Brain pericyte (primary cell): ENCODE results near the gene TM7SF2.
A peak's percentile ranks its signal among the peaks of the same experiment; 100 is the strongest.

Source experiments
- DNase-seq: peaks from one replicate; pipeline ENCODE4 v3.0.0-alpha.2; 2012; ENCODE audit warnings: low read depth, low spot score

Gene TM7SF2

DNA sequence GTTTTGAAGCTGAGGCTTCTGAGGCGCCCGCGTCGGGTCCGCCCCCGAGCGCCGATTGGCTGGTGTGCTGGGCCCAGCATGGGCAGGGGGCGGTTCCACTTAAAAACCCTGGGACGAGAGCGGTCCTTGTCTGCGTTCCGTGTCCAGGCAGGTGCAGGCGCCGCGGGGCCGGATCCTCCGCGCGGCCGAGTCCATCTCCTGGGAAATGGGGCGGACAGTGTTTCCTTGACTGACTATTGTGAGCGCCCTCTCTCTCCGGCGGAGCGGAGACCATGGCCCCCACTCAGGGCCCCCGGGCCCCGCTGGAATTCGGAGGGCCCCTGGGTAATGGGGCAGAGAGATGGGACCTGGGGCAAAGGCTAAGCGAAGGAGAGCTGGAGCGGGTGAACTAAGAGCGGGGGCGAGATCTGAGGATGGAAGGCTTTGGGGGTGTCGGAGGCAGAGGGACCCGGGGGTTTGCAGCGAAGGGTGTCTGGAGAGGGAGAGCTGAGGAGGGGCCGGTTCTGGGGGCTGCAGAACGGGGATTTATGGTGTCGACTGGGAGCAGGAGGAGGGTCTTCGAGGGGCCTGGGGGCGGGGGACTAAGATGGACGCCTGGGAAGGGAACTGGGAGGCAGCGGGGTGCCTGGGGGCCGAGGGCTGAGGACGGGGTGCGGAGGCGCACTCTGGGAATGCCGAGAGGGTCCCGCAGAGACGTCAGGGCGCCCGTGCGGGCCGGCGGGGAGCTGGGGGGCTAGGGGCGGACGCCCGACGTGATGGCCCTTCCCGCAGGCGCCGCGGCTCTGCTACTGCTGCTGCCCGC, at the start of gene TM7SF2:
Gene TM7SF2, plus strand, starts transcription at position 129 of the 802 bp plus-strand sequence. Its CDS starts 144 bp downstream, at position 273.
- DNase-seq, result peak; percentile 56

DNA sequence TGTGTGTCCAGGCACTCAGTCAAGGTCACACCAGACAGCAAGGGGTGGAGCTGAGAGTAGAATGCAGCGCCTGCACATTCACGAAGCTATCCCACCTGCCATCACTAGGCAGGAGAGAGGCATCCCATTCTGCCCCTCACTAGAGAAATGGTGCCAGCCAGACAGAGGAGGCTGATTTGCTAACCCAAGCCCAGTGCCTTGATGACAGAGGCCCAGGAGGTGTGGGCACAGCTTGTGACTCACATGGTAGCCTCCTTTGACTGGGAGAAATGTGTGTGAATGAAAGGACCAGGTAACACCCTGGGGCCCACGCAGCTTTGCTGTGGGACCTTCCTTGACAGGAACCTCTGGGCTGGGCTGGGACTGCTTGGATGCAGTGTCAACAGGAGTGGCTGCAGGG, 48.1 kb upstream of the TM7SF2 start:
- no peak for DNase-seq

DNA sequence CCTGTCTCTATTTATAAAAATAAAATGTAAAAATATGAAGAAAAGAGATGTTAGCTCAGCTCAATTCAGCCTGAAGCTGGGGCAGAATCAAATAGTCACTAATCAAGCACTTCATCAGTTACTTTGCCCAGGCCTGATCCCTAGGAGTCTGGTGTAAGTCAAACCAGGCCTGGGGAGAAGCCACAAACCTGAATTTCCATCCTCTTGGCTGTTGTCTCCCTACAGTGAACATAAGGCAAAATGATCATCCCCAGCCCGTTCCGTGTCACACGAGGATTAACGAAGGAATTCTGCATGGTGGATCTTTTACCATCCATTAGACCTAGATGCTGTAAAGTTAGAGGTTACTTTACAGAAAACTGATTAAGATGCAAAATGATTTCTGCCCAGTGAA, 46.8 kb upstream of the TM7SF2 start:
- no peak for DNase-seq

DNA sequence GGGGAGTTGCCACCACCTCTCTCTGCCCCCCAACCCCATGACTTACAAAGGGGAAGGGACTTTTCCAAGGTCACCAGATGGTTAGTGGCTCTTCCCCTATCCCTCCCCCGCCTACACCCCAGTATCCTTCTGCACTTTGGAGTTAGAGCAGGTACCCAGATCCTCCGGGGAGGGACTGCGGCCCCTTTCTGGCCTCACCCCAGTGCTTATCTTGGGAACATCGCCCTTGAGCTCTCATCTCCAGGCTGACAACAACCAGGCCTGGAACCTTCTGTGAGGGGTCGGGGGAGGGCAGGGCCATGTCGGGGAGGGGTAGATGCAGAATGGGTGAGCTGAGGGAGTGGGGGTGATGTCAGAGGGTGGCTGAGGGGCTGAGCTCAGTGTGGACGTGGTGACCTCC, 45.8 kb upstream of the TM7SF2 start:
- no peak for DNase-seq

DNA sequence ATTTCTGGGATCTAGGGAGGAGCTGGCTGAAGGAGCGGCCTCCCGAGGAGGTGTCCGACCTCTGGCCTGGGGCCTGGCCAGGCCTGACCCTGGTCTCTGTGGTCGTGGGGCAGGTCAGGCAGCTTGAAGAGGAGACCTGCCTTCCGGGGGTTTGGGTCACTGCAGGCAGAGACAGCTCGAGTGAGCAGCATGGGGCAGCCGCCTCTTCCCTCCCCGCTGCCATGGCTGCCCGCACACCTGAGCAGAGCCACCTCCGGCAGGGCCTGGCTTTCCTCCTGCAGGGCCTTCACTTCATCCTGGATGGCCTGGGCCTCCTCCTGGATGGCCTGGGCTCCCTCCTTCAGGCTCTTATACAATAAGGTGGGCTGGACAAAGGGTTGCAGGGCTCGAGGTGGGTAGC, 45.4 kb upstream of the TM7SF2 start:
- DNase-seq, result no peak

DNA sequence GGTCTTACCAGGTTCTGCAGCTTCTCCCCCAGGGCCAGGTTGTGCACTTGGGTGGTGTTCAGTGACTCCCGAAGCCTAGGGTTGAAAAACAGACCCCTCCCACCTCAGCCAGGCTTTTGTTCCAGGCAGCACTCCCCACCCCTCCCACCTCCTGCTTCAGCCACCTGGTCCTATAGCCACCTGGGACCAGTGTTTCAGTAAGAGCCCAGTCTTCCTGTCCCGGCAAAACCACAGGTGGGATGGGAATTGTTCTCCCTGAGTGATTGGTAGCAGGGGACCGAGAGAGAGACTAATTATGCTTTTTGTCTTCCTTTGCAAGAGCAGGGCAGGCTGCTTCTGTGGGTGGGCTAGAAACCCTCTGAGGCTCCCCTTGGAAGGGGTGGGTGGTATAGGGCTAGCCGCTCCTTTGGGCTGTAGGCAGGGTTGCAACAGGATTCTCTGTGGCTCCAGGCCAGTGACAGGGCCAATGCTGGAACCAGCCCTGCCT, 44.8 kb upstream of the TM7SF2 start:
- no peak for DNase-seq

DNA sequence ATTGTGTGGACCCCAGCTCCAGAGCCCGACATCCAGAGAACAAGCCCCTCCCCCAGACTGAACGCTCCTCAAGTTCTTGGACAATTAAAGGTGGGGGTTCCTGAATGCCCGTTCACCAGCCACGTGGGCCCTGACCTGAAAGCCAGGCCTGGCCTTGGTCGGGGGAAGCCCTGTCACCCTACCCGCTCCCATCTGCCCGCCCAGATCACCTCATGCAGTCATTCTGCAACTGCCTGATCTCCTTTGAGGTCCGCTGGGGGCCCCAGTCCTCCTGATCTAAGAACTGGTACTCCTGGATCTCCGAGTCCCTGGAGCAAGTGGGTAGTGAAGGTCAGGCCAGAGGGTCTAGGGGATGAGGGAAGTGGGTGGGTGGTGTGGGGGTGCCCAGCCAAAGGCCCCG, 44.2 kb upstream of the TM7SF2 start:
- no peak for DNase-seq

DNA sequence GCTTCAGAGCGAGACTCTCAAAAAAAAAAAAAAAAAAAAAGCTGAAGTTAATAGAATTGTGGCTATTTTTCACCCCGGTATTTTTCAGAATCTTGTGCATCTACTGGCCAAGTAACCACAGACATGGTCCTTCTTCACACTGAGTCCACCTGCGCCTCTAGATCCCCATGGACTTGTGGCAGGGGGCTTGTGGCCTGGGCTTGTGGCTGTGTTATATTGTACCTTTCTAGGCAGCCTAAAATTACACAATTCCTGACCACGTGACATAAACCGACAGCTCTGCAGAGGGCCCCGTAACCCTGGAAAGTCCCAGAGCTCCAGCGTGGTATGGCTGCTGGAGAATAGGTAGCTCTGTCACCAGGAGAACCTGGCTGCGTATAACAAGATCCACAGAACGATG, 42.5 kb upstream of the TM7SF2 start:
- no peak for DNase-seq

DNA sequence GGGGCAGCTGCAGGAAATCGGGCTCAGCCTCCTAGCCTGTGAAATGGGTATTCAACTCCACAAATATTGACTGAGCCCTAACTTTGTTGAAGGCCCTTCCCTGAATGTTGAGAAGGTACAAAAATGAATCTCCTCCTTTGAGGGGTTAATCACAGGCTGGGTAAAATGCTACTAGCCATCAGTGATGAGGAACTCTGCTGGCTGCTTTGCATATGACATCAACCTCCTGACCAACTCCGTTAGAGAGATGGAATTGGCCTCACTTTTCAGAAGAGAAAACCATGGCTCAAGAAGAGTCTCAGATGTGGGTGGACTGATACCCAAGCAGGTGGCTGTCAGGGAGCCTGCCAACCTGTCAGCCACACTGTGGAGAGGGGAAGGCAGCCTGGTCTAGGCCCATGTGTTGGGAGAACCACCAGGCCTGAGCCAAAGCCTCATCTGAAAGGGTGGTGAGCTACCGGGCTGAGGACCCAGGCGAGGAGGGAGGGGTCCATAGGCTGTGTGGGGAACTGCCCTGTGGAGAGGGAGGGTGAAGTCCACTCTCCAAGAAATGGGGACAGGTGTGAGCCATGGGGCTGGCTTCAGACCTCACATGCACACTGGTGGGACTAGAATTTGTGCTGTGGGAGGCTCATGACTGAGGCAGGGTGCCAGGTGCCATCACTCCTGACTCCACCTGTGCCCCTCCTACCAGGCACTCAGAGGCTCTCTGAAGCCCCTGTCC, 39.6 kb upstream of the TM7SF2 start:
- no peak for DNase-seq

DNA sequence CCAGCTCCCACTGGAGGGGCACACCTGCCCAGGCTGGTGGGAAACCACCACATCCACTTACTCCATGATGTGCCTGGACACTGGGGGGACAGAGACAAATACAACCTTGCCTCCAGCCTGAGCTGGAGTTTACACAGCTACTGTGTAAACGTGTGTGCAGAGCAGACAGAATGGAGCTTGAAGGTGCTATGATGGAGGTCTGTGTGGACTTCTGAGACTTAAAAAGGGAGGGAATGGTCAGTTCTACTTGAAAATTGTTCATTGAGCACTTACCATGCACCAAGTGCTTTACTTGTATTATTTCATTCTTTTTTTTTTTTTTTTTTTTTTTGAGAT, 39.1 kb upstream of the TM7SF2 start:
- DNase-seq, result no peak

DNA sequence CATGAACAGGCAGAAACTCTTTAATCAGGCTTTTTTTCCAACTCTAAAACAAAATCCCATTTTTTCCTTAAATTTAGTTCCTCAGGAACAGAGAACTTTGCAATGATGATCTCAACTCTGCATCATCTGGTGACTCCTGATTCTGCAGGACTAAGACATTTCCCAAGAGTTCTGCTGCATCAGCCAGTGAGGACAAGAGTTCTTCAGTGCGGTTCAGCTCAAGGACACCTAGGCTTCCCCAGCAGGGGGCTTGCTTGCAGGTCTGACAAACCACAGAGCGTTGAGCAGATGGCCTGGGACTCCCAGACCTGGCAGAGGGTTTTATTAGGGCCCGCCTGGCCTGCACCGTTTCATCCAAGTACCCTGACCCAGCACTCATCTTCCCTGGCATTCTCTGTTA, 34.2 kb upstream of the TM7SF2 start:
- DNase-seq, result no peak

DNA sequence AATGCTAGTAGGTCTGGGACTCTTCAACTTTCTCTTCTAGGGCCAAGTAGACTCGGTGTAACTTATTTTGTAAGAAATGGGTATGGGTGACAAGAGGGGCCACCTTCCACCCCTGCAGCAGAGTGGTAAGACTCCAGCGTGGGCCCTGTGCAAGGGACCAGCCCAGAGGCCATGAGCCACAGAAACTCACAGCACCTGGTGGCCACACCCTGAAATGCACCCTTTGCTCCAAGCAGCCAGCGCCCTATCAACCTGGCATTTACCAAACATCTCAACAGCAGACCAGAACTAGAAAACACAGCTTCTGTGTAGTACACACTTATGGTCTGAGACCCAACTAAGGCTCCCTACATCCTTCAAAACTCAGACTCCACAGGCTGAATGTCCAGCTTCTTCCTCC, 33.5 kb upstream of the TM7SF2 start:
- DNase-seq, result no peak

DNA sequence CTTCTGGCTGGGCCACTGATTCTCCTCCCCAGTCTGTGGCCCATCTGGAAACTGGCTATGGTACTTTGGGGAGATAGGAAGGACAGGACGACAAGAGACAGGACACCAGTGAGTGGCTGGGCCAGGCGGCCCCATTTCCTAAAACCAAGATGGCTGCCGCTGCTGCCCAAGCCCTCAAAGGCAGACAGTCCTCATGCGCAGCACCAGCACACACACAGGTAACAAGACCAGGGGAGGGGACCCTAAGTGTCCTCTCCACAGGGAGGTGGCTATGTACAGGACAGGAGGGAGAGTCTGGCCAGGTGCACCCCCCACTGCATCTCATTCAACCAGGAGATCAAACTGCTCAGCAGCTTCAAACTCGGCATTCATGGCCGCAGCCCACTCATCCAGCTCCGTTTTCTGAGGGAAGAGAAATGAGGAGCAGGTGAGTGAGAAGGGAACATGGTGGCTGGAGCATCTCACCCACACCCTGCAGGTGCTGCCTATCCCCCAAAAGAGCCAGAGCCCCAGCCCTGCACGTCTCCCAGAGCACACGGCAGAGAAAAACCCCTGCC, 32.8 kb upstream of the TM7SF2 start:
- DNase-seq, result no peak

DNA sequence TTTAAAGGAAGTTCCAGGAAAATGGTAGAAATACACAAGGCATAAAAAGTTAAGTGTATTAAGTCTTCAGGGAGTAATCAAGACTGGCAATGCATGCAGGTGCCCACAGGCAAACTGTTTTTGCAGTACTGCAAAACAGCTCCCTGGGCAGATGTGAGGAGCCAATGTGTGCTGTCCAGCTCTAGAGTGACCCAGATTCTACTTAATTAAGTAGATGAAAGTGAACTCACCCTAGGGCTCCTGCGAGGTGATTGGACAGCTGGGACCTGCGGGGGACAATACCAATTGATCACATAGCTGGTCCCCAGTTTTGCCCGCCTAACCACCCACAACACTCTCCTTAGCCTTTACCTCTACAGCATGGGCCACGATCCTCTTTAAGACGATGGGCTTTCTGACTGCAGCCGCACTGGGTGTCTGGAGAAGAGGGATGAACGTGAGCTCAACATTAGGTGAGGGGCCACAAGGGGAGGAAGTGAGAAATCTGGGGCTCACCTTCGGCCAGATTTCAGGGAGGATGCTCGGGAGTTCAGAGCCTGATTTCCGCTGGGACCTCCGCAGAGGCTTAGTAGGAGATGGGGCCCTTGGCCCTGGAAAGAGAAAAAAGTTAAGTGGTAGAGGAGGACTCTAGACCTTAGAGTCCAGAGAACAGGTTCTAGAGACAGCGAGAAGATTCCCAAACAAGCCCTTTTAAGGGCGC, 28.4 kb upstream of the TM7SF2 start:
- no peak for DNase-seq

DNA sequence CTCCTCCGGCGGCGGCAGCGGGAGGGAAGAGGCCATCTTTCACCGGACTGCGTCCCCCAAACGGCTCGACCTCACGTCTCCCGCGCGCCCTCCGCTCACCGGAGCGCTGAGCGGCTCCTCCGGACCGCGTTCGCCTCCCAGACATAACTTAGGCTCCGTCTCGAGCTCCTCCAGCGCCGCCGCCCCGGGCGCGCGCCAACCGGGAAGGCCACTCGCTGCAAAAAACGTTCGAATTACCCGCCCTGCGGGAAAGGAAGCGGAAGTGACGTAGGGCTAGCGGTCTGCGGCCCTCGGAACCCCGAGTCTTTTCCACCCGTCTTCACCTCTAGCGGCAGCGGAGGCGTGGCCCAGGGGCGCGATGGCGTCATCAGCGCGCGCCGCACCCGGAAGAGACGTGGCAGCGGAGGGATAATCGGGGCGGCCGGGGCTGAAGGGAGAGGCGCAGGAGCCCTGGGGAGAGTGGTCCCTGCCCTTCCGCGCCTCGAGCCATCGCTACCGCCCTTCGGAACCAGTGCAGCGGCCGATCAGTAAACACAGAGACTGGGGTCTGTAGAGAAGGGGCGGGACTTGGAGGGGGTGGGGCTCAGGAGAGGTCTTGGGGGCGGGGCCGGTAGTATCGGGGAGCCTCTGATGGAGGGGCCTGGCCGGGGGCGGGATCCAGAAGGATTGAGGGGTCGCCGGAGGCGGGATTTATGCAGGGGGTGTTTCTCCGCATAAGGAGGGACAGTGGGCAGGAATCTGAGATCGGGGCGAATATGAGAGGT, 27.7 kb upstream of the TM7SF2 start, which contains the start of the genes CDCA5 and ZFPL1:
Gene CDCA5, minus strand, starts transcription at position 207 of the 764 bp plus-strand sequence. Its CDS starts 62 bp downstream, at position 145.
Gene ZFPL1, plus strand, starts transcription at position 389 of the 764 bp plus-strand sequence. CDS start 477 bp downstream, outside the sequence.
- DNase-seq, result peak; percentile 80

DNA sequence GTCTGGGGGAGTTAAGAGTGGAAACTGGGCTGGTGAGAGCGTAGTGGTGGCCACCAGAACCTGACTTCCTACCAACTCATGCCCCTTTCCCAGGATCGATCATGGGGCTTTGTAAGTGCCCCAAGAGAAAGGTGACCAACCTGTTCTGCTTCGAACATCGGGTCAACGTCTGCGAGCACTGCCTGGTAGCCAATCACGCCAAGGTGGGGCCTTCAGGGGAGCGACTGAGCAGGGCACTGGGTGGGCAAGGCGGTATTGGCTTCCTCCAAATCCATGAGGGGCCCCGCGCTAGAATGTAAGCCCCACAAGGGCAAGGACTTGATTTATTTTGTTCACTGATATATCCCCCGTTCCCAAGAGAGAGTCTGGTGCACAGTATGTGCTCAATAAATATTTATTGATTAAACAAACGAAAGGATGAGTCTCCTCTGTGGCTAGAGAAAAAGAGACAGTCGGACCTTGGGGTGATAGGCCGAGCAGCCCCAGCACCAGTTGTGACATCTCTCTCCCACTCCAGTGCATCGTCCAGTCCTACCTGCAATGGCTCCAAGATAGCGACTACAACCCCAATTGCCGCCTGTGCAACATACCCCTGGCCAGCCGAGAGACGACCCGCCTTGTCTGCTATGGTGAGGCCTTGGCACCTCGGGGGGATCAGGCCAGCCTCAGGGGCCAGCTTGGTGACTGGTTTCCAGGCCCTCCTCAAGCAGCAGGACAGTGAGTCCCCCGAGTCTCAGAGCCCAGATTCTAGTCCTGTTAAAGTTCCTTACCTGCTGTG, 26.9 kb upstream of the TM7SF2 start:
- no peak for DNase-seq

DNA sequence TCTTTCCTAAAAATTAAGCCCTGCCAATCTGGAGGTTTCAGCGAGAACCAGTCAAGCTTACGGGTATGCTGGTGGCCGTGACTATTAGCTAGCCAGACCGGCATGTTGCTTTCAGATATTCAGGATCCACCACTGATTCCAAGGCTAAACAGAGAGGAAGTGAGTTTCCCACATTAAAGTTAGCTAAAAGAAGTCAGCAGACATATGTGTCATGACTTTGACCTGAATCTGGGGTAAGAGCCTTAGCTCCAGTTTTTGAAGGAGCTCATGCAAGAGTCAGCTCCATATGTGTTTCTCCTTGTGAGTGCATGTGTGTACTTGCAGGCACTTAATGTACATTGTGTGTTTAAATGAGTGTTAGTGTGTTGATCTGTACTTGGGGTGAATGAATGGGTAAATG, 26.2 kb upstream of the TM7SF2 start:
- DNase-seq, result no peak

DNA sequence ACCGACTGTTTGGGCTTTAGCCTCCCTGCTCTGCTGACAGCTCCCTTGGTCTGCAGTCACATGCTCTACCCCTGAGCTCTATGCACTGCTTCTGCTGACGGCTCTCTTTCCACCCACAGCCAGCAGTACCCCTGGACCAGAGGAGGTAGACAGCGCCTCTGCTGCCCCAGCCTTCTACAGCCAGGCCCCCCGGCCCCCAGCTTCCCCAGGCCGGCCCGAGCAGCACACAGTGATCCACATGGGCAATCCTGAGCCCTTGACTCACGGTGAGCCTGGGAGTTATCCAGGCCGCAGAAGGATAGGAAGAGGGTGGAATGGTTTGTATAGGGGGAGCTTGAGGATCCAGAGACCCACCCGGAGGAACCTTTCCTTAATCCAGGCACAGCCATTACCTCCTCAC, 24.9 kb upstream of the TM7SF2 start:
- no peak for DNase-seq

DNA sequence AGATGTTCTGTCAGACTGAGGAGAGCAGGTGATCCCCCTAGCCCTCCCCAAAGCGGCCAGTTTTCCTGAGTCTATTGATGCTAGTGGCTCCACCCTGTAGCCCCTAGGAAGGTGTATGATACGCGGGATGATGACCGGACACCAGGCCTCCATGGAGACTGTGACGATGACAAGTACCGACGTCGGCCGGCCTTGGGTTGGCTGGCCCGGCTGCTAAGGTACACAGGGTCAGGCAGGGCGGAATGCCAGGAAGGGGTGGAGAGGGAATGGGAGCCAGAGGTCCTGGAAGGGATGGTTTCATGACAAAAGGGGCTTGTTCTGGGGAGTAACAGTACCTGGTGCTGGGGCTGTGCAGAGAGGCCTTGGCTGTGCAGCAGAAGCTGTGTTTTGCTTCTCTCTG, 24.5 kb upstream of the TM7SF2 start:
- no peak for DNase-seq

DNA sequence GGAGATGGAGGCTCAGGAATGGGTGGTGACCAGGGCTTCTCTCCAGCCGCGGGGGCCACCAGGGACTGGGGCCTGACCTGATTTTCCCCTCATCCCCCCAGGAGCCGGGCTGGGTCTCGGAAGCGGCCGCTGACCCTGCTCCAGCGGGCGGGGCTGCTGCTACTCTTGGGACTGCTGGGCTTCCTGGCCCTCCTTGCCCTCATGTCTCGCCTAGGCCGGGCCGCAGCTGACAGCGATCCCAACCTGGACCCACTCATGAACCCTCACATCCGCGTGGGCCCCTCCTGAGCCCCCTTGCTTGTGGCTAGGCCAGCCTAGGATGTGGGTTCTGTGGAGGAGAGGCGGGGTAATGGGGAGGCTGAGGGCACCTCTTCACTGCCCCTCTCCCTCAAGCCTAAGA, 23.8 kb upstream of the TM7SF2 start:
- no peak for DNase-seq
